HG02943 (cell line): ENCODE measurements around the gene SNX2.
A peak's percentile ranks its signal among the peaks of the same experiment; 100 is the strongest.

Experiments
- ATAC-seq: cut with Tn5 transposase; IDR thresholded peaks from one replicate; pipeline ENCODE4 v1.9.1; 2021; ENCODE audit warnings: mild to moderate bottlenecking, low read depth, moderate library complexity; ENCODE audit not compliant: unreplicated experiment

Gene SNX2

GRCh38 chr5:122766130-122766529, 8.8 kb upstream of the SNX2 start:
- ATAC-seq, result no peak

GRCh38 chr5:122770477-122770876, 4.4 kb upstream of the SNX2 start:
- no peak for ATAC-seq

GRCh38 chr5:122772446-122772845, 2.4 kb upstream of the SNX2 start:
- no peak for ATAC-seq

DNA sequence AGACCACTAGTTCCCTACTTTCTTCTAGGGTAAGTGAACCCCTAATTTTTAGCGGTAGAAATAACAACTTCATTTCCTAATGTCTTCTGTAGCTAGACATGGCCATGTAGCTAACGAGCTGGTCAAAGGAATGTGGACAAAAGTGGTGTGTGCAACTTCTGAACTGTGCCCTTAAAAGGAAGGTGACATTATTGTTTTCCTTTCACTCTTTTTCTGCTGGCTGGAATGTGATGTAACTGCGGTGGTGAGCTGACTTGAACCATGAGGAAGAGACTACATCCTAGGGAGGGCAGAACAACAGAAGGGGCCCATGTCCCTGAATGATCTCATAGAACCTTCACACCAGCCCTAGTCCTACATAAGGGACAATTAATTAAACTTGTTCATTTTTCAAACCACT, 1.3 kb upstream of the SNX2 start:
- no peak for ATAC-seq

DNA sequence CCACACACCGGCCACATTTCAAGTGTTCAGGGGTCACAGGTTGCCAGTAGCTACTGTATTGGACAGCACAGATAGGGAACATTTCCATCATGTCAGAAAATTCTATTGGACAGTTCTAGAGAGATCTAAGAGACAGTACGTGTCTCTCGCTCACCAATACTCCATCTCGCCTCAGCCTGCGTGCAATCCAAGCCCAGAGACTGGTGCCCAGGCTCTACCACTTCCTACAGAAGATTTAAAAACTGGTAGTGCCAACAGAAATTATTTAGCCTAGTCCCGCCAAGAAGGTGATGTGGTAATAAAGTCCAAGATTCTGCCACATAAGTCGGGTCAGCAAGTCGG, 390 bp upstream of the SNX2 start:
- peak; percentile 33 for ATAC-seq

DNA sequence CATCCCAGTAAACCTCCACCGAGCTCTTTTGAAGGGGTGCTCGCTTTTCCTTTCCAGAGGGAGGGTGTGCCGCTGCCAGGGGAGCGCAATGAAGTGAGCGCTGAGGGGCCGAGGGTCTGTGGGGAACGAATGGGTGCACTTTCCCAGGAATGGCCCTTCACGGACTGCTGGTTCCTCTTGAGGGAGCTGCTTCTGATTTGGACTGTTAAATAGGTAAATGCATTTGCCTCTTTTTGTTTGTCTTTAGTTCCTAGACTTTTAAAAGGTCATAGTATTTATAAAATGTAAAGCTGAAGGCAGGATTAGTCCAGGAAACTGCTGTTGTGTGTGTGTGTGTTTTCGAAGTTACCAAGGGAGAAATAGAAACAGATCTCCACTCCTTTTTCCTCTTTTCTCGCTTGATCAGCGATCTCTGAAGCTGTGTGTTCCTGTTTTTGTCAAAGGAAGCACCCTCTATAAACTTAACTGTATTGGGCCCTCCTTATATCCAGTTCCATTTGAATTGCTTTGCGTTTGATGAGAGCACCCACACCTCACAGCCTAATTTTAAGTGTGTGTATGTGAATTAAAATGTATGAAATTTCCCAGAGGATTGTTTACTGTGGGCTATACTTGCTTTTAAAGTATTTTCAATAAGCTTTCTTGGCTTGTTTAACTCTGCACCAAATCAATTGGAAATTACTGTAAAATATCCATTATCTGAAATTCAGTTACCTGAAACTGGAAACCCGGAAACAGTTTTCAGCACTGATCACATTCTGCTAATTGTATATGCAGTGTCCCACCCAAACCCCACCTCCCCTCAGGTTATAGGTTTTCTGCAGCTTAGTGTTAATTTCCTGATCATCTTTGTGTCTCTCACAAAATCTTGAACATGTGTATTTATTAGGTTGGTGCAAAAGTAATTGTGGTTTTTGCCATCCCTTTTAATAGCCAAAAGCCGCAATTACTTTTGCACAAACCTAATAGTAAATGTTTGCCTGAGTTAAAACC, 966 bp downstream of the SNX2 start:
- no peak for ATAC-seq

- no peak for ATAC-seq
These were observed 3.3 kb downstream of the SNX2 start for GRCh38 chr5:122778157-122778556.

DNA sequence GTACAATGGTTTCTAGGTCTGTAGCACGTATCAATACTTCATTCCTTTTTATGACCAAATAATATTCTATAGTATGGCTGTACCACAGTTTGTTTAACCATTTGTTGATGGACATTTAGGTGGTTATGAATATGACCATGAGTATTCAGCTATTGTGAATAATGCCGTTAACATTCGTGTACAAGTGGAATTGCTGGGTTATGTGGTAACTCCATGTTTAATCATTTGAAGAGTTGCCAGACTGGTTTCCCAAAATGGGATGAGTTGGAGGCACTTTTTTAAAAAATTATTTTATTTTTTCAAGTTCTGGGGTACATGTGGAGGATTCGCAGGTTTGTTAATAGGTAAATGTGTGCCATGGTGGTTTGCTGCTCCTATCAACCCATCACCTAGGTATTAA, 4.6 kb downstream of the SNX2 start:
- ATAC-seq, result no peak

DNA sequence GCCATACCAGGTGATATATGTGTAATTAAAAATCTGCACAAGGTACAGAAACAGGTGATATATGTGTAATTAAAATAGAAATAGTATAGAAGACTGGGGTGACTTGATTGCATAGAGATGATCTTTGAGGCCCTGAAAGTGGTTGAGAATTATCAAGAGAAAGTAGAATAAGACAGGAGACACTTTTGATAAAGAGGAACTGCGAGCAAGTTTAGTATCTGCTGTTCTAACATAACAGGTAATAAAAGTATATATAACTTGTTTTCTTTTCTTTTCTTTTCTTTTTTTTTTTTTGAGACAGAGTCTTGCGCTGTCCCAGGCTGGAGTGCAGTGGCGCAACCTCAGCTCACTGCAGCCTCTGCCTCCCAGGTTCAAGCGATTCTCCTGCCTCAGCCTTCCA, 5.4 kb downstream of the SNX2 start:
- no peak for ATAC-seq

DNA sequence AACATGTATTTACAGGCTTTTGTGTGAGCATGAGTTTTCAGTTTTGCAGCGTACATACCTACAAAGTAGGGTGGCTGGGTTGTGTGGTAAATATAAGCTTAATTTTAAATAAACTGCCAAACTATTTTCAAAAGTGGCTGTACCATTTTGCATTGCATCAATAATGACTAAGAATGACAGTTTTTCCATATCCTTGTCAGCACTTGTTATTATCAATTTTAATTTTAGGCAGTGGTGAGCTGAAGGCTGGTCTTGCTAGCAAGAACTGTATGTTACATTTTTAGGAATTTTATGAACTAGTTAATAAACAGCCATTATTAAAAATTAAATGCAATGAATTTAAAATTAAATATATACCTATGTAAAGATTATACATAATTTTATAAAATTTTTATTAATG, 6.6 kb downstream of the SNX2 start:
- ATAC-seq, result no peak

GRCh38 chr5:122785294-122785693, 10.4 kb downstream of the SNX2 start:
- no peak for ATAC-seq

DNA sequence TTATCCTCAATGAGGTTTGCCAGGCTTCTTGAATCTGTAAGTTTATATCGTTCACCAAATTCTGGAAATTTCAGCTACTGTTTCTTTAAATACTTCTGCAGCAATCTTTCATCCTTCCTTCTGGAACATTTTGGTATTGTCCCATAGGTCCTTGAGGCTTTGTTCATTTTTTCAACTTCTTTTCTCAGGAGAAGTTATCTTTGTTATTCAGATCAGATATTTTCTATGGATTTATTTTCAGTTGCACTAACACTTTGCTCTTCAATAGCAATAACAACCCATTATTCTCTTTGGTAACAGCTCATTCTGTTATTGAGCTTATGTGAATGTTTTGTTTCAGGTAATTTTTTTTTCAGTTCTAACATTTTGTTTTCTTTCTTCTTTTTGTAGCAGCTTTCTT, 13.5 kb downstream of the SNX2 start:
- ATAC-seq, result no peak

- ATAC-seq, result no peak
These were observed 14.1 kb downstream of the SNX2 start for GRCh38 chr5:122788996-122789395.

DNA sequence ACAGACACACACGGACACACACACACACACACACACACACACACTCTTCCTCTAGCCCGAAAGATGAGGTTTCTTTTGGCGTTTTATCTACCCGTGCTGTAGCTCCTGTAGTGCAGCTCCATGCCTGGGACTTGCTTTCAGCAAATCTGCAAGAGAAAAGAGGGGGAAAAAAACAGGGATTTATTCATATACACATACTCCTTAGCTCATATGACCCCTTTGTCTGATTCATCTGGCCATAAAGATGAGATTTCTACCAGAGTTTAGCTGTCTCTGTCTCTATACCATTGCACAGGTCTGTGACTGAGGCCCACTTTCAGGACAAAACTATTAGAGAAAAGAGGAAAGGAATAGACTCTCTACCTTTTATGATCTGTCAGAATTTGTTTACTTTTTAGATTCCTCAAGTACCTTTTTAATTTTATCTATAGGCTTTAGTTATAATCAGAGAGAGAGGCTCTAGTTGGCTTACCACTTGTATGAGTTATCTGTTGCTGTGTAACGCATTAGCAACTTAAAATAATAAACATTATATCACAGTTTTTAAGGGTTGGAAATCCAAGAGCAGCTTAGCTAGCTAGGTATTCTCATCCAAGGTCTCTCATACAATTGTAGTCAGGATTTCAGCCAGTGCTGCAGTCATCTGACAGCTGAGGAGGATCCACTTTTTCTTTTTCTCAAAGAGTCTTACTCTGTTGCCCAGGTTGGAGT, 14.7 kb downstream of the SNX2 start:
- no peak for ATAC-seq

GRCh38 chr5:122790354-122791103, 15.6 kb downstream of the SNX2 start:
- ATAC-seq, result no peak

- no peak for ATAC-seq
These were observed 30.6 kb downstream of the SNX2 start for GRCh38 chr5:122805481-122805880.

DNA sequence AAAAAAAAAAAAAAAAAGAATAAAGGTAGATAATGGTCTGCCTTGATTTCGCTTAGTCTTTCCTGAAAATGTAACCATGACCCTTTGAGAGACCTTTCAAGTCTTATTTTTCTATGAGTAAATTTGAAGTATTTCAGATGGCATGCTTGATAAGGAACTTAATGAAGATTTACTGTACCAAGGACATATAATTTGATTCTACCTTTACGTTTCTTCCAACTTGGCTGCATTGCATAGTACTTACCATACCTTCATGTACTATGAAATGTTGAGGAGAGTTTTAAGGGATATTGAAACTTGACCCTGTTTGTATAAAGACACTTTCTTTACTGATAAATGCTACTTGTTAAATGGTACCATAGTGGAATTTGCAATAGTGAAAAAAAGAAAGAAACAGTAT, 35.5 kb downstream of the SNX2 start:
- ATAC-seq, result no peak

- ATAC-seq, result no peak
These were observed 40.4 kb downstream of the SNX2 start for GRCh38 chr5:122815218-122815767.

DNA sequence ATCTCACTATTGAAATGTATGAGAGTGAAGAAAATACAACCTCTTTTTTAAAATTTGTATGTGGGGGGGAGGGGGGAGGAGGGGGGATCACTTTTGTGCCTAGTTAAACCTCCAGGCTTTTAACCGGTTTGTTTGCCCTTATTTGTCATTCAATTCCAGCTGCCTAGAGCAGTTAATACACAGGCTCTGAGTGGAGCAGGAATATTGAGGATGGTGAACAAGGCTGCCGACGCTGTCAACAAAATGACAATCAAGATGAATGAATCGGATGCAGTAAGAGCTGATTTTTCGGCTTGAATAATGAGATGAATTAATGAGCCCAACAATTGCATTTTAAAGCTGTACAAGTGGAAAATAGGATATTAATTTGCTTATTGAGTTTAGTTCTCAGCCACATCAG, 41.9 kb downstream of the SNX2 start:
- ATAC-seq, result no peak

DNA sequence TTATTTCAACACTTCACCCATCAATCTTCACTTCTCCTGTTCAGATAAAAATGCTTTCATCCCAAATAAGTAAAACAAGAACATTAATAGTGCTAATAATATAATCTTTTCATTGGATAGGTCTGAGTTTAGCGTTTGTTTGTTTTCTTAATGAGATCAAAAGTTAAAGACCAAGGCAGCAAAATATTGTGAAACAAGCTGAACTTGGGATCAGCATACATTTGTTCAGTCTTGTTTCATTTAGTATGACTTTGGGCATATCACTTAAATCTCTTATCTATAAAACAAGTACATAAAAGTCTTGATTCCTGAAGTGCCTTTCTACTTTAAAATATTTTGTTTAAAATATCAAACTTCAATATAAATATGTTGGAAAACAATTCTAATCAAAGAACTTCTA, 57.1 kb downstream of the SNX2 start:
- ATAC-seq, result no peak

GRCh38 chr5:122835681-122836080, 60.8 kb downstream of the SNX2 start:
- ATAC-seq, result no peak
